NCI-H187 treated with DMSO at 0.1 percent for 48 hours (cell line): Measurements from ENCODE around the gene LRRTM4.
"Not testable (repeated sequence)": the region's sequence is repeated elsewhere in the genome, so short reads cannot be mapped to it uniquely, and the experiment has no call there.

Experiments used
- DNase-seq: peaks from one replicate; lab custom pipeline; 2025; lab: John Stamatoyannopoulos, UW

The LRRTM4 gene

DNA sequence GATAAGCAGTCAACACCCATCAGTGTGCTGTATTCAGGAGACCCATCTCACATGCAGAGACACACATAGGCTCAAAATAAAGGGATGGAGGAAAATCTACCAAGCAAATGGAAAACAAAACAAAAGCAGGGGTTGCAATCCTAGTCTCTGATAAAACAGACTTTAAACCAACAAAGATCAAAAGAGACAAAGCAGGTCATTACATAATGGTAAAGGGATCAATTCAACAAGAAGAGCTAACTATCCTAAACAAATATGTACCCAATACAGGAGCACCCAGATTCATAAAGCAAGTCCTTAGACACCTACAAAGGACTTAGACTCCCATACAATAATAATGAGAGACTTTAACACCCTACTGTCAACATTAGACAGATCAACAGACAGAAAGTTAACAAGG, 358.2 kb downstream of the LRRTM4 start:
- DNase-seq: not testable (repeated sequence)

DNA sequence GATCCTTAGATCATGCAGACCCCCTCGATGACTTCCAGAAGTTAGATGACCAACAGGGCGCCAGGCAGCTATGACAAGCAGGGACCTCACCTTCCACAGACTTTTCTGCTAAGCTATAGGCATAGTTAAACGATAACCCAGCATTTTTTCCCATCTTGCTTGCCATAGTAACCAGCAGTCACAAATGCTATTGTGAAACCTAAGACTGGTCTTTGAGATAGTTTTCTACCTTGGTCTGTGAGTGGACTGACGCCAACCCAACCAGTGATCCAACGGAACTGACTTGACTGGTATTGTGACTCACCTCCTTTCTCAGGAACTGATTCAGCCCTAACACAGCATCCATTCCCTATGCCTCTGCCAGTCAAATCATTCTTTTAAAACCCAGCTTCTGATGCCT, 361.2 kb downstream of the LRRTM4 start:
- no peak for DNase-seq

DNA sequence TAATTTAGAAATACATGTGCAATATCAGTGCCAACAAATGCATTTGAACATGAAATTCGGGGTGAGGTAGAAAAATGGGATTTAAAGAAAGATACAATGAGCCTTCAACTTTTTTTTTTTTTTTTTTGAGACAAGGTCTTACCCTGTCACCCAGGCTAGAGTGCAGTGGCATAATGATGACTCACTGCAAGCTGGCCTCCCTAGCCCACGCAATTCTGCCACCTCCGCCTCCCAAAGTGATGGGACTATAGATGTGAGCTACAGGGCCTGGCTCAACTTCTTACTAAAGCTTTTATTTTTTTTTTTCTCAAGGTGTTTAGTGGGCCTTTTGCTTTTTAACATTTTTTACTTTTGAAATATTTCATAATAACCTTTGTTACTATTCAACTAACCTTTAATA, 365.6 kb downstream of the LRRTM4 start:
- no peak for DNase-seq

DNA sequence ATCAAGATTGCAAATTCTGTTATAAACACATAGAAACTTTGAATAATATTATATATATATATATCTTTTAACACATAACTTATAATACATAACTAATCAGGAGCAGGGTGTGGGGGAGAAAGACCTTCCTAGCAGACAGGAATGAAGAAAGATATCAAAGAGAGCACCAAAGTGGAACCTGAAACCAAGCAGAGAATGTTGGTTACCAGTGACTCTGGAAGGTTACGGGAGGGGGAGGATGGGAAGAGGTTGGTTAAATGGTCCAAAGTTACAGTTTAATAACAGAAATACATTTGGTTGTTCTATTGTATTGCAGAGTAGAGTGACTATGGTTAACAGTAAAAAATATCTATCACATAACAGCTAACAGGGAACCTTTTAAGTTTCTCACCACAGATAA, 366.7 kb downstream of the LRRTM4 start:
- DNase-seq: no peak

DNA sequence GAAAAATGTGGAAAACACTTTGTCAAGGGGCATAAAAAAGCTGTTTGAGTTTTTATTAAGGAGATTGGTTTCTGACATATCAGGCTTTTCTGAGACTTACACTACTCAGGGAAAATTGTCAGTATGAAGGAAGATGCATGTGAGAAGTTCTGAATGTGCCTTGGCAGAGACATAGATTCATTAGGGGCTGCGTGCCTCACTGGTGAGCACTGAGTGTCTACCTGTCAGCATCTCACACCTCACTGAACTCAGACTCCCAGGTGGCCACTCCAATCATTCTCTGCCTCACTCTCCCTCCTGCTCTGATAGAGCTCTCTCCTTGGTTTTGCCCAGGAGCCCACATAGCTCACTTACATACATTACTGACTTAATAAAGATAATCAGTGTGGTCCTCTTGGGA, 372.6 kb downstream of the LRRTM4 start:
- no peak for DNase-seq

DNA sequence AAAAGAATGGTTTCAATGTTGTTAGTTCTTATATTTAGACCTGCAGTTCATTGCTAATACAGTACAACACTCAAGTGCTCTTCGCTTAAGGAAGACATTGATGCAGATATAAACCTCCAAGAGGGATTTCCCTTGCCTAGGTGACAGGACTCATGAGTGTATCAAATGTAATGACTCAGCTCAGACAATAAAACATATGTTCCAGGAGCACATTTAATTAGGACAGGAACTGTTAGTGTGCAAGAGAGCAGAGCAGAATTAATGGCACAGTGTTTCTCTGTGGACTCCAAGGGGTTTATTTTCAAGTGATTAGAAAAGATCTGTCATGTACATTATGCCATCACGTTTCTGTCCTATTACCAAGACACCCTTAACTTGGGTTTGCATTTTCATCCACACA, 375.0 kb downstream of the LRRTM4 start:
- no peak for DNase-seq

DNA sequence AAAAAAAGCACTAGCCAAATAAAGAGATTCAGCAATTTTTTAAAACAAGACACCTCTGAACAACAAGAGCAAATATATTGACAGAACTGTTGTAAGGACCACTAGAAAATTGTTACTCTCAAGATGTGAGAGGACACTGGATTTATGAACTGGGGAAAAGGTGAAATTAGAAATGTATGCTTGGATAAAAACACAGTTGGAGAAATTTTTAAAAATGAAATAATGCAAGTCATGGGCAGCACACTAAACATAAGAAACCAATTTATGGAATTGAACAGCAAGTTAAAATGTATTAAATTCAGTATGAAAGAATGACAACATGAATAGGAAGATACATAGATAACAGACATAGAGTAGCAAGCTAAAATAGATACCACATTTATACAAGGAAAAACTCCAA, 377.4 kb downstream of the LRRTM4 start:
- DNase-seq: no peak

DNA sequence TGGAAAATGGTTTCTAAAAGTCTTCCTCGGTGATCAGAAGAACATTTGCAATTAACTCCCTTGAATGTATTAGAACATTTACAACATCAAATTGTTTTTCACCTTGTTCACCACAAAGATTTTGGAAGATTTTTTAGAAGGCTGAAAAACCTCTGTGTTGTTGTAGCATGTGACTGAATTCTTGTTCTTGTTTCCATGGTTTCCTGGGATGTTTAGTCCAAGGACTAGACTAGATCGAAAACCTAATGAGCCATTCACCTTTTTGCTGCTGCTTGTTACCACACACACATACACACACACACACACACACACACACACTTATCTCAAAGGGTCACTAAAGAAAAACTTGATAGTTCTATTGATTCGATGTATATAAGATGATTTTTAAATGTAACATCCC, 380.0 kb downstream of the LRRTM4 start:
- DNase-seq: no peak

DNA sequence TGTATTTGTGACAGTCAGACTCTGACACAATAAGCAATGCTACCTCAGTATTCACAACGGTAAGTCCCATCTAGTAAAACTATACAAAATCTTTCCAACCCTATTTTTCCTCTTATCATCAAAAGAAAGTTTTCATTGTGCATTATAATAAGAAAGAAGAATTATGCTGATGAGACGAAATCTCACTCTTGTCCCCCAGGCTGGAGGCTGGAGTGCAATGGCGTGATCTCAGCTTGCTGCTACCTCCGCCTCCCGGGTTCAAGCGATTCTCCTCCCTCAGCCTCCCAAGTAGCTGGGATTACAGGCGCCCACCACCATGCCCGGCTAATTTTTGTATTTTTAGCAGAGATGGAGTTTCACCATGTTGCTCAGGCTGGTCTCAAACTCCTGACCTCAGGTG, 393.7 kb downstream of the LRRTM4 start:
- not testable (repeated sequence) for DNase-seq

DNA sequence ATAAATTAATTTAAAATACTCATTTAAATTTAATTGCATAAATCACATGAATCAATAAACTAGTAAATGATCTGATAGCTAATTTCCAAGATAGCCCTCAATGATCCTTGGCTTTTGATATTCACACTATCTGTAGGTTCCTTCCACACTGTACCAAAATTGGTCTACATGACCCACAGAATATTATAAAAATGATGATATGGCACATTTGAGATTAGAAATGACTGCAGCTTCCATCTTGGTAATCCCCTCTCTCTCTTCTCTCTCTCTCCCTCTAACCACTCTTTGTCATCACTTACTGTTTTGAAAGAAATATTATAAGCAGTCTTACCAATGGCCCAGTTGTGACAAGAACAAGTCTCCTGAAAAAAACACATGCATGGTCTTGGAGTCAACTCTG, 394.8 kb downstream of the LRRTM4 start:
- DNase-seq: no peak

DNA sequence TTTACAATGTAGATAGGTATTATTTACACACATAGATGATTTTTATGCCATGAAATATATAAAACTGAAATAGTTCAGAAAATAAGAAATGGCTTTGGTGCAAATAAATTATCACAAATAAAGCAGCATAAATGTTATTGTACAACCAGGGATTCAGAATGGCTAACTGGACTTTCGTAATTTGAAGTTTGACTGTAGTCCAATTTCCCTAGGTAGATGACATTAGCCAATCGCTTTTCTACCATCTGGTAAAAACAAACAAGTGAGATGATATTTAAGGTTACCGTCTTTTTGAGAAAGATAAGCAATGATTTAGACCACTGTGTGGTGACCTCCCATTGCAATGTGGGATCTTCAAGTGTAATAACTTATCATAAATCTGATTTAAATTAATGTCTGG, 400.7 kb downstream of the LRRTM4 start:
- no peak for DNase-seq

DNA sequence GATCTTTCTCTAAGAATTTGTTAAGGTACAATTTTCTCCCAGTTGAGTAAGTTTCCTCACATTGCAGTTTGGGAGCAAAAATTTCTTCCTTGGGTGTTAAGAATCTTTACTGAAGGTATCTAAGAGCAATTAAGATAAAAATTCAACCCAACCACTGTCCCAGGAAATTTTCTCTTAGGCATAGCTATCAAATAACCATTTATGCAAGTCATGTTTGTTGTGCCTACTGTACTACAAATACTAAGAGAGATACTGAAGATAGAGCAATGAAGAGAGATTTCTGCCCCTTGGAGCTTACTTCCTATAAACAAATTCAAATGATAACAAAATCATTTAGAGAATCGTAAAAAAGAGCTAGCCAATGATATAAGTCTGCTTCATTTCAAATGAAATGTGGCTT, 402.8 kb downstream of the LRRTM4 start:
- DNase-seq: no peak

DNA sequence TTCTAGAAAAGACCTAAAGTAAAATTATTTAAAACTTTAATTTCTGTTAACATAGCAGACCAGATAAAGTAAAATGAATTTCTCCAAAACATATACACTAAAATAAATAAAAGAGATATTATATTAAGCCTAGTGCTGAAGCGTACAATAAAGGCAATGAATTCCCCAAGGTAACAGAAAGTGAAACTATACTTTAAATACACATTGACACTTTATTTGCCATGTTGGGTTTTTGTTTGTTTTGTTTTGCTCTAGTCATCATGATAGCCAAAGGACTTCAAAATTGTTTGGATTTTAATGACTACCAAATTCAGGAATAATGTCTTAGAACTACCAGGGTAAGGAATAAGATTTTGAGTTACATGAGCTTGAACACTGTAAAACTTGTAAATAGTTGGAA, 413.3 kb downstream of the LRRTM4 start:
- no peak for DNase-seq

DNA sequence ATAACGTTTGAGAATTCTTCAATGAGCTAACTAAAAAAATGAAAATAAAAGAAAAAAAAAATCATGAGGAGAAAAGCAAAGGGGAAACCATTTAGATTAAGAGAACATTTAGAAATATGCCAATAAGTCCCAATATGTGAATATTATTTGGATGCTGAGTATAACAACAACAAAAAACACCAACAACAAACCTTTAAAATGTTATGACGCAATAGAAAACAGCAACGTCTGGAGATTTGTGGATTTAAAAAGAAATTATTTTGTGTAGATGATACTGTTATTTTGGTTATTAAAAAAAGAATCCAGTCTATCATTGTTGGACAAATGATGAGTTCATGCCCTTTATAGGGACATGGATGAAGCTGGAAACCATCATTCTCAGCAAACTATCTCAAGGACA, 417.2 kb downstream of the LRRTM4 start:
- no peak for DNase-seq

DNA sequence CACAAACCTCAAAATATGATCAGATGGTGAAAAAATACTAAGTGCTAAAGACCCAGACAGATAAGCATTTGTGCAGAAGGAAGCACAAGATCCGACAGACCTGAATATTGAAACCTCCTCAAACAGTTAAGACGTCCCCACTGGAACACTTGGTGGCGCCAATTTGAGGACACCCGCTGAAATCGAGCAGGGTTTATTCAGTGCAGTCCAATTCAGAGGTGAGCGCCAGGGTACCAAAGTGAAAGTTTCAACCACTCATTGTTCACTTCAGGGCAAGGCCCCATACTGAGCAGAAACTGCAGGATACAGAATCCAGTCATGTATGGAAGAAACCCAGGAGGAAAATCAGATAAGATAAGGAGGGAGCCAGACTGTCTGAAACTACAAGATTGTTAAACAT, 417.6 kb downstream of the LRRTM4 start:
- no peak for DNase-seq

DNA sequence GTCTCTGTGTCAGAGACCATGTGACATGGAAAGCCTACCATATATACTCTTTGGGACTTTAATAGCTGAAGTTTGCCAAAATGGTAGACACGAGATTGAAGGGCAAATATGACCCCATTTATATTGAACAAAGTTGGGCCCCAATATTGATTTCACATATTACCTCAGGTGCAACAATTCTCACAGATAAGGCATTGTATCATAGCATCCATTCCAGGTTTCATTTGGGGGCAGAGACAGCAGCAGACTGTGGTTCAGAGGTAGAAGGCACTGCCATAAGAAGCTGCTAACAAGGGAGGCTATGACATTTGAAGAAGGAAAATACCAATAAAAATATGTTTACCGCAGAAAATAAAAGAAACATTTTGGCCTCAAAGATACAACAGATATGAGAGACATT, 419.2 kb downstream of the LRRTM4 start:
- no peak for DNase-seq

DNA sequence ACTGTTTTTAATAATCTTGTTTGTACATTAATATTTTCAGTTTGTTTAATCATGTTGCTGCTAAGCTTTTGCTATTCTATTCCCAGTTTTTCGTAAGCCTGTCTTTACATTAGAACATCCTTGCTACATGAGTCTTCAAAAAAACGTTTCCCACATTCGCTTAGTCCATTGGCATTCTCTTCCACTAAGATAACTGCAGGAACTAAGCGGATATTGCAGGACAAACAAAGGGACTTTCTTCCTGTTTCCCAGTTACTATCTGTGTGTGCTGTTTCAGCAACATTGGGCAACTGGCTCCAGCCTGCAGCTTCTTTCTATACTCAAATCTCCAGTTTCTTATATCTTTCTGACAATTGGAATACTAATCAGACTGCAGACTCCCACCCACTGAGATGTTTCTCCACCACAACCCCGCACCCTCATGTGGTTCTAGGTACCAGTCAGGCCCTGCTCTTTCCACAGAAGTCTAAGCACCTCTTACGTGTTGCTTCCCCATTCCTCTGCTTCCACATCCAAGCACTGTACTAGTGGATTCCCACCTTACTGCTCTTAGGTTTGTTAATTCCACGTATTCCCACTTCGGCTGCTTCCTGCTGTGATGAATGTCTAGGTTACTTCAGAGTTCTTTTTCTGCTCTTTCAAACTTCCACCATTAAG, 420.3 kb downstream of the LRRTM4 start:
- DNase-seq: no peak

DNA sequence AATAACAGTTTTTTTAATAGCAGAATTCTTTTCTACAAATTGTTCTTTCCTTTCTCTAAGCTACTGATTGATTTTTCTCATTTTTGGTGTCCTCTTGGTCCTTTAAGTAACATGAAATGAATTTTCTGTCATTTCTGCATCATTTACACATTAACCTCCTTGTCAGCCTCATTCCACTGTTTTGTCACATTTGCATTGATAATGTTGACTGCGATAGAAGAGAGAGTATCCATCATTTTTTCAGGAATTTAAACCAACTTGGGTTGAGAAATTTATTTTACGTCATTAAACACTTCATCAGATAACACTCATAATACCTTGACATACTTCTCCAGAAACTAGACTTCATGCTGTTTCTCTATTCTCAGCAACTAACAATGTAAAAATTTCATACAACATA, 422.2 kb downstream of the LRRTM4 start:
- DNase-seq: no peak

DNA sequence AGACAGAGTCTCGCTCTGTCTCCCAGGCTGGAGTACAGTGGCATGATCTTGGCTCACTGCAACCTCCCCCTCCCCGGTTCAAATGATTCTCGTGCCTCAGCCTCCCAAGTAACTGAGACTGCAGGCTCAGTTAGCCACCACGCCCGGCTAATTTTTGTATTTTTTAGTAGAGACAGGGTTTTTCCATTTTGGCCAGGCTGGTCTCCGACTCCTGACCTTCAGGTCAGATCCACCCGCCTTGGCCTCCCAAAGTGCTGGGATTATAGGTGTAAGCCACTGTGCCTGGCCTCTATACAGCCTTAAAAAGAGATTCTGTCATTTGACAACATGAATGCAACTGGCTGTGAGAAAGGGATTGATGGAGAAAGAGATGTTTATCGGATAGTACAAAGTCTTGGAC, 426.7 kb downstream of the LRRTM4 start:
- not testable (repeated sequence) for DNase-seq

DNA sequence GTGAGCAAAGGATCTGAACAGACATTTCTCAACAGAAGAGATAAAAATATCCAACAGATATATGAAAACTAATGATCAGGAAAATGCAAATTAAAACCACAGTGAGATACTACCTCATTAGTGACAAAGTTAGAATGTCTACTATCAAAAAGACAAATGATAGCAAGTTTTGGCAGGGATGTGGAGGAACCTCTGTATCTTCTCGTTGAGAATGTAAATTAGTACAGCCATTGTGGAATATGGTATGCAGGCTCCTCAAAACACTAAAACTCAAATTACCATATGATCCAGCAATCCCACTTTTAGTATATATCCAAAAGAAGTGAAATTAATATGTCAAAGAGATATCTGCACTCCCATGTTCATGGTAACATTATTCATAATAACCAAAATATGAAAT, 427.1 kb downstream of the LRRTM4 start:
- no peak for DNase-seq

DNA sequence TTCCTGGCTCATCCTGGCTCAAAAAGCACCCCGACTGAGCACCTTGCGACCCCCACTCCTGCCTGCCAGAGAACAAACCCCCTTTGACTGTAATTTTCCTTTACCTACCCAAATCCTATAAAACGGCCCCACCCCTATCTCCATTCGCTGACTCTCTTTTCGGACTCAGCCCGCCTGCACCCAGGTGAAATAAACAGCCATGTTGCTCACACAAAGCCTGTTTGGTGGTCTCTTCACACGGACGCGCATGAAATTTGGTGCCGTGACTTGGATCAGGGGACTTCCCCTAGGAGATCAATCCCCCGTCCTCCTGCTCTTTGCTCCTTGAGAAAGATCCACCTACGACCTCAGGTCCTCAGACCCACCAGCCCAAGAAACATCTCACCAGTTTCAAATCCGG, 433.8 kb downstream of the LRRTM4 start:
- not testable (repeated sequence) for DNase-seq

DNA sequence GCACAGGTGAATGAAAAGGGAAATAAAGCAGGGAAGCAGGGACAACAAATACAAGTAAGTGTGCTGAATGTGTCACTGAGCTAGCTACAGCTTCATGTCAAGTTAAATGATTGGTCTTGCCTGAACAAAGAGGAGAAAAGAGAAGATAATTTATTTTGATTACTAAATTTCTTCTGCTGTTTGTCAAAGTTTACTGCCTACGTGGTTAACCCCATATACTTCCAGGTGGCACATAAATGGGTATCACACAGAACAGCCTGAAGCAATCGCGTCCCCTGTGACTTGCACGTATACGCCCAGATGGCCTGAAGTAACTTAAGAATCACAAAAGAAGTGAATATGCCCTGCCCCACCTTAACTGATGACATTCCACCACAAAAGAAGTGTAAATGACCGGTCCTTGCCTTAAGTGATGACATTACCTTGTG, 434.2 kb downstream of the LRRTM4 start:
- DNase-seq: no peak

DNA sequence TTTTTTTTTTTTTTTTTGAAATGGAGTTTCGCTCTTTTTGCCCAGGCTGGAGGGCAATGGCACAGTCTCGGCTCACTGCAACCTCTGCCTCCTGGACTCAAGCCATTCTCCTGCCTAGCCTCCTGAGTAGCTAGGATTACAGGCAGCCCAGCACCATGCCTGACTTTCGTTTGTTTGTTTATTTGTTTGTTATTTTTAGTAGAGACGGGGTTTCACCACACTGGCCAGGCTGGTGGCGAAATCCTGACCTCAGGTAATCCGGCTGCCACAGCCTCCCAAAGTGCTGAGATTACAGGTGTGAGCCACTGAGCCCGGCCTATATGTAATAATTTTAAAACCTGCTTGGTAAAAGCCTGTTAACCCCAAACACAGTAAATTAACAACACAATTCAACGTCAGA, 435.7 kb downstream of the LRRTM4 start:
- DNase-seq: no peak

DNA sequence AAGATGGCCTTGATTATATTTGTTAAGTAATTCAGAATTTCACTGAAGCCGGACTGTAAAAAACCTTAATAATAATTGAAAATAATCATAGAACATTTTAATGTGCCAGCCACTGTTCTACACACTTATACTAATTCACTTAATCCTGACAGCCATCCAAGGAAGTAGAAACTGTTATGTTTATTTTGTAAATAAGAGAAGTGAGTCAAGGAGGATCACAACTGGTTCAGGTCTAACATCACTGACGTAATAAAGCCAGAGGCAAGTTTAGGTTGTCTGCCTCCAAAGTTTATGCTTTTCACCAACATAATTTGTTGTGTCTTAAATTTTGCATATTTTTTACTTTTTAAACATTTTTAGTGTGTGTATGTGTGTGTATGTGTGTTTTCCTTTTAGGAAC, 436.1 kb downstream of the LRRTM4 start:
- DNase-seq: no peak

DNA sequence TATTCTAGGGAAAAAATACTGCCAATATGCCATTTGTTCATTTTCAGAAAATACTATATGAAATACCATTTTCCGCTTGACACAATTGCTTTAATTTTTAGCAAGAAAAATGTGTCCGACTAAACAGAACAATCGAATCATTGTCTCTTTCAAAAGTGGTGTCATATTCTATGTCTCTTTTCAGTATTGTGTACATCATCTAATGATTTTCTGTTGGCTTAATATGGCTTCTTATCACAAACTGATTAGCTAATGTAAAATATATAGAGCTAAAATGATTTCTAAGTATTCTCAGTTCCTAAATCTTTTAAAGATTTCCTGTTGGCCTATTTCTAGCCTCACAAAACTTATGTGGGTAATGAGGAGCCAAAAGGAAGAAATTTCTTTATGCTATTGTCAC, 436.6 kb downstream of the LRRTM4 start:
- DNase-seq: no peak
